ENCODE results near the gene MYCN. TPM values are rescaled to one million over a fixed set of nuclear protein-coding genes. Genes with fewer than 3 reads are reported as not detected.

MYCN gene
- total and polyA plus RNA-seq, 2 of the 8 experiments (the other 6 are each of a cell fraction or from before 2014, with no cell fraction given) = 87.8 to 137 TPM

GRCh38 chr2:15964936-15965563 is 24.7 kb downstream of the MYCN start (continued):
- TF ChIP-seq CTBP2 (IDR thresholded peaks at IDR 0.05; ENCODE audit: borderline replicate concordance, insufficient read depth, insufficient read length, low read length) (no peak), RBBP5 (IDR thresholded peaks at IDR 0.05; ENCODE audit: borderline replicate concordance, low read depth, low read length) (no peak), HDAC6 (IDR thresholded peaks at IDR 0.05; ENCODE audit: low read depth, low read length) (no peak), POLR2A (IDR thresholded peaks at IDR 0.05; ENCODE audit: control extremely low read depth in 1 of 2, low read depth in 2 of 2, low read length in 2 of 2) (no peak), EGR1 (IDR thresholded peaks at IDR 0.05; ENCODE audit: borderline replicate concordance, low read depth, low read length) (no peak), TAF1 (IDR thresholded peaks at IDR 0.05; ENCODE audit: low read depth, low read length) (no peak)
